HepG2 (cell line): ENCODE results near the gene PRKCE. TPM values are rescaled to one million over a fixed set of nuclear protein-coding genes. Genes with fewer than 3 reads are reported as not detected.

Source experiments
- ATAC-seq: fragments of 200-7000 bp; cut with Tn5 transposase; 3 replicates; pipeline ENCODE4 v1.9.1; 2020; ENCODE audit warnings: mild to moderate bottlenecking, moderate library complexity
- BruUV-seq: library from RNA; stranded (reverse); fragments of 400-500 nt; replicated peaks from 2 replicates; lab custom pipeline; 2021; lab: Mats Ljungman, UMichigan
- CTCF ChIA-PET: fragments of 300-600 bp; formaldehyde crosslinking; extraction: SDS; loops from one replicate; lab custom pipeline; 2021; ENCODE audit warnings: low total read pairs, inconsistent platforms, low intra/inter-chr PET ratio; lab: Yijun Ruan, JAX
- POLR2A ChIA-PET: fragments of 350-600 bp; sonication (Branson Sonifier 250); formaldehyde crosslinking; loops from one replicate; lab custom pipeline; 2020; ENCODE audit warnings: antibody characterized with exemption, inconsistent platforms; lab: Yijun Ruan, JAX
- DNase-seq: peaks from one replicate; pipeline ENCODE4 v3.0.0-alpha.2; 2015; ENCODE audit warnings: low spot score
- FAIRE-seq: peaks from 3 replicates; lab custom pipeline; 2011; peaks lifted over from hg19 to GRCh38; lab: Jason Lieb, UNC
- H2AFZ ChIP-seq: one replicate; pipeline ENCODE4 v1.6.1; 2011; ENCODE audit warnings: low read length, inconsistent platforms
- H3K27ac ChIP-seq: fragments of 300-600 bp; 3 replicates; pipeline ENCODE4 v1.8.0; 2011; ENCODE audit warnings: mixed run types, mild to moderate bottlenecking, mixed read lengths, low read length, inconsistent platforms; ENCODE audit not compliant: insufficient read depth; ENCODE audit errors: extremely low read length
- H3K27me3 ChIP-seq, 2 experiments: fragments of 200-600 bp in 1 of 2; 2 replicates in 1 of 2; 3 replicates in 1 of 2; pipeline versions ENCODE4 v1.6.0 to v1.8.0; 2011; ENCODE audit warnings: low read length in 2 of 2, mild to moderate bottlenecking in 2 of 2, moderate library complexity in 2 of 2, inconsistent platforms in 1 of 2; ENCODE audit not compliant: insufficient read depth in 2 of 2, control insufficient read depth in 1 of 2
- H3K36me3 ChIP-seq, 2 experiments: fragments of 200-600 bp in 1 of 2; replicated peaks in 1 of 2; 2 replicates in 1 of 2; 3 replicates in 1 of 2; pipeline versions ENCODE4 v1.5.1 to v1.8.0; 2011; ENCODE audit warnings: low read length in 2 of 2, inconsistent platforms in 1 of 2; ENCODE audit not compliant: insufficient read depth in 2 of 2, control insufficient read depth in 1 of 2
- H3K4me1 ChIP-seq: 2 replicates; pipeline ENCODE4 v1.5.1; 2012; ENCODE audit warnings: low read length, inconsistent platforms; ENCODE audit not compliant: insufficient read depth
- H3K4me2 ChIP-seq: 2 replicates; pipeline ENCODE4 v1.6.0; 2011; ENCODE audit warnings: low read depth, low read length, inconsistent platforms
- H3K4me3 ChIP-seq, 3 experiments: fragments of 200-600 bp in 1 of 3; sonication (generic), shearing (Covaris generic) in 1 of 3; replicated peaks in 1 of 3; 2 replicates each; pipeline ENCODE4 v1.5.1; 2011 to 2016; ENCODE audit warnings: low read length in 3 of 3, inconsistent platforms in 2 of 3, low read depth in 2 of 3, mild to moderate bottlenecking in 2 of 3, control low read depth in 1 of 3, mixed read lengths in 1 of 3; ENCODE audit not compliant: insufficient read depth in 1 of 3
- H3K79me2 ChIP-seq: one replicate; pipeline ENCODE4 v1.6.1; 2011; ENCODE audit warnings: low read length, inconsistent platforms; ENCODE audit not compliant: insufficient read depth
- H3K9ac ChIP-seq: 2 replicates; pipeline ENCODE4 v1.6.0; 2011; ENCODE audit warnings: mild to moderate bottlenecking, low read depth, low read length, inconsistent platforms; ENCODE audit not compliant: insufficient read depth
- H3K9me3 ChIP-seq: 2 replicates; pipeline ENCODE4 v1.5.1; 2012; ENCODE audit warnings: mild to moderate bottlenecking, low read length
- H4K20me1 ChIP-seq: 2 replicates; pipeline ENCODE4 v1.6.0; 2011; ENCODE audit warnings: inconsistent platforms, mild to moderate bottlenecking, low read length, moderate library complexity; ENCODE audit not compliant: insufficient read depth
- AFF4 ChIP-seq: sonication (generic); formaldehyde crosslinking; IDR thresholded peaks from 2 replicates; pipeline ENCODE4 v1.4.0; 2020; ENCODE audit warnings: missing genetic modification reagents
- MYNN ChIP-seq: sonication (generic); formaldehyde crosslinking; IDR thresholded peaks from 2 replicates; pipeline ENCODE4 v1.4.0; 2020; ENCODE audit warnings: mild to moderate bottlenecking, low read depth, missing genetic modification reagents
- RARA ChIP-seq: IDR thresholded peaks from 2 replicates; pipeline ENCODE4 v1.6.1; 2016; ENCODE audit warnings: missing genetic modification reagents, missing compliant biosample characterization
- REXO4 ChIP-seq: sonication (generic); formaldehyde crosslinking; IDR thresholded peaks from 2 replicates; pipeline ENCODE4 v1.8.0; 2022; ENCODE audit warnings: missing genetic modification reagents, mild to moderate bottlenecking, borderline replicate concordance
- SMAD3 ChIP-seq: sonication (generic); formaldehyde crosslinking; IDR thresholded peaks from 2 replicates; pipeline ENCODE4 v1.4.0; 2020; ENCODE audit warnings: missing genetic modification reagents
- TMF1 ChIP-seq: sonication (generic); formaldehyde crosslinking; IDR thresholded peaks from 2 replicates; pipeline ENCODE4 v1.8.1; 2022; ENCODE audit warnings: low read depth, missing genetic modification reagents
- UBTF ChIP-seq: sonication (generic); formaldehyde crosslinking; IDR thresholded peaks from 2 replicates; pipeline ENCODE4 v1.4.0; 2020; ENCODE audit warnings: mild to moderate bottlenecking, missing genetic modification reagents
- XBP1 ChIP-seq: sonication (generic); formaldehyde crosslinking; IDR thresholded peaks from 2 replicates; pipeline ENCODE4 v1.5.0; 2020; ENCODE audit warnings: missing genetic modification reagents
- ZBTB21 ChIP-seq: sonication (generic); formaldehyde crosslinking; IDR thresholded peaks from 2 replicates; pipeline ENCODE4 v1.4.0; 2020; ENCODE audit warnings: missing genetic modification reagents
- ZBTB7B ChIP-seq: sonication (generic); formaldehyde crosslinking; IDR thresholded peaks from 2 replicates; pipeline ENCODE4 v1.4.0; 2020; ENCODE audit warnings: missing genetic modification reagents
- ZNF235 ChIP-seq: sonication (generic); formaldehyde crosslinking; IDR thresholded peaks from 2 replicates; pipeline ENCODE4 v1.8.1; 2023; ENCODE audit warnings: mild to moderate bottlenecking, missing genetic modification reagents, borderline replicate concordance
- ZNF251 ChIP-seq: sonication (generic); formaldehyde crosslinking; IDR thresholded peaks from 2 replicates; pipeline ENCODE4 v1.9.0; 2021; ENCODE audit warnings: mild to moderate bottlenecking, missing genetic modification reagents
- ZNF441 ChIP-seq: sonication (generic); formaldehyde crosslinking; IDR thresholded peaks from 2 replicates; pipeline ENCODE4 v1.7.0; 2021; ENCODE audit warnings: missing genetic modification reagents, borderline replicate concordance
- ZNF589 ChIP-seq: sonication (generic); formaldehyde crosslinking; conservative IDR thresholded peaks from 2 replicates; pipeline ENCODE4 v1.8.0; 2022; ENCODE audit warnings: mild to moderate bottlenecking, moderate library complexity, missing genetic modification reagents
- WGBS: methylation state at CpG from one replicate; pipeline ENCODE4 v1.1.6; 2017; ENCODE audit warnings: low lambda C conversion rate; 5-methylcytosine and 5-hydroxymethylcytosine counted together
- in situ Hi-C: cut with HindIII; loops from 2 replicates; pipeline ENCODE4 v1.10.0; 2017; ENCODE audit warnings: low pct_unique_long_range_greater_than_20kb; ENCODE audit not compliant: extremely low pct_ligation_motif_present
- intact Hi-C: fragments of 100-400 bp; cut with micrococcal nuclease; formaldehyde crosslinking; loops from one replicate; pipeline ENCODE4 v1.10.0; 2022; ENCODE audit not compliant: unreplicated experiment
- polyA plus RNA-seq, 8 experiments: library from polyadenylated mRNA; depleted of rRNA in 3 of 8; stranded (reverse) in 7 of 8; unstranded in 1 of 8; fragments of >200 nt; fragmentation: Illumina TruSeq in 4 of 8; extraction: Trizol in 4 of 8; gene quantifications; 2 replicates each; pipeline versions ENCODE4 v1.2.1 to v1.2.3, GENCODE V29; 2011 to 2016; ENCODE audit warnings: low read depth in 4 of 8, missing spikeins in 1 of 8, mixed read lengths in 1 of 8; ENCODE audit not compliant: insufficient read depth in 1 of 8
- total RNA-seq, 5 experiments: library from RNA; depleted of rRNA; stranded (reverse); fragments of >200 nt; fragmentation: Illumina TruSeq; extraction: Trizol; gene quantifications; 2 replicates each; pipeline ENCODE4 v1.2.3, GENCODE V29; 2016; ENCODE audit warnings: low read depth in 1 of 5

PRKCE gene
- total and polyA plus RNA-seq, 2 of the 13 experiments (the other 11 are each of a cell fraction or from before 2014, with no cell fraction given), result 1.0 to 3.9 TPM

- no peak overlapping the region for H3K4me3 ChIP-seq
- no peaks in the 10 kb centered on the region for H3K36me3 ChIP-seq
- no peak overlapping the region for H3K9ac ChIP-seq
- in situ Hi-C loops, result no loop called here
- TF ChIP-seq REXO4 (0 out of 2 replicates have a peak, but pooled peaks have one; percentile 30), ZNF589 (CRISPR knock-in tag) (no peak), ZNF235 (CRISPR knock-in tag) (no peak), SMAD3 (CRISPR knock-in tag) (no peak)
- no TSS peak for BruUV-seq
- CTCF ChIA-PET, result no interaction called here
- H3K27ac ChIP-seq, result no peak overlapping the region
- no peak for ATAC-seq
- DNase-seq, result no peak
- POLR2A ChIA-PET, result no interaction called here
- H3K27me3 ChIP-seq, result no peaks in the 10 kb centered on the region
- H2AFZ ChIP-seq, result no peak overlapping the region
- no peaks in the 10 kb centered on the region for H4K20me1 ChIP-seq
- H3K79me2 ChIP-seq, result no peaks in the 10 kb centered on the region
- FAIRE-seq, result no peak
- no peak overlapping the region for H3K4me2 ChIP-seq
- intact Hi-C loops, result no loop called here
- WGBS, result 87% methylated on average over 2 of the region's 2 CpGs
- no peaks in the 10 kb centered on the region for H3K9me3 ChIP-seq
- 0 out of 2 replicates have a peak, but pooled peaks cover 7% of the 10 kb centered on the region for H3K4me1 ChIP-seq
Measured at GRCh38 chr2:46116150-46116549, 464.7 kb downstream of the PRKCE start.

GRCh38 chr2:46116553-46116991, 465.1 kb downstream of the PRKCE start:
- no peaks in the 10 kb centered on the region for H3K9me3 ChIP-seq
- intact Hi-C loops, result no loop called here
- ATAC-seq, result no peak
- no peak for FAIRE-seq
- POLR2A ChIA-PET, result no interaction called here
- in situ Hi-C loops, result no loop called here
- H3K4me2 ChIP-seq, result no peak overlapping the region
- 92% methylated on average over 5 of the region's 5 CpGs for WGBS
- H3K4me1 ChIP-seq, result 0 out of 2 replicates have a peak, but pooled peaks cover 7% of the 10 kb centered on the region
- no peaks in the 10 kb centered on the region for H3K36me3 ChIP-seq
- no peak for DNase-seq
- CTCF ChIA-PET, result no interaction called here
- no peak overlapping the region for H3K27ac ChIP-seq
- H3K9ac ChIP-seq, result no peak overlapping the region
- no peak overlapping the region for H2AFZ ChIP-seq
- no peaks in the 10 kb centered on the region for H3K79me2 ChIP-seq
- no TSS peak for BruUV-seq
- no peak overlapping the region for H3K4me3 ChIP-seq
- no peaks in the 10 kb centered on the region for H3K27me3 ChIP-seq
- H4K20me1 ChIP-seq, result no peaks in the 10 kb centered on the region
- TF ChIP-seq ZNF251 (CRISPR knock-in tag) (no peak), ZBTB21 (CRISPR knock-in tag) (no peak), REXO4 (no peak), AFF4 (CRISPR knock-in tag) (no peak), ZBTB7B (CRISPR knock-in tag) (no peak), UBTF (CRISPR knock-in tag) (no peak), MYNN (no peak), RARA (no peak), TMF1 (CRISPR knock-in tag) (no peak), ZNF441 (CRISPR knock-in tag) (no peak), XBP1 (CRISPR knock-in tag) (no peak)
